Brain microvascular endothelial cell (primary cell): ENCODE results near the gene SPRR1B.

Experiments used
- DNase-seq: peaks from one replicate; pipeline ENCODE4 v3.0.0-alpha.2; 2020
- H3K27ac ChIP-seq: fragments of 250-450 bp; sonication (Bioruptor Pico); 2 replicates; pipeline ENCODE4 v1.5.1; 2020; ENCODE audit warnings: mild to moderate bottlenecking, moderate library complexity
- H3K27me3 ChIP-seq: fragments of 250-450 bp; sonication (Bioruptor Pico); replicated peaks from 2 replicates; pipeline ENCODE4 v1.5.1; 2020; ENCODE audit warnings: mild to moderate bottlenecking
- H3K36me3 ChIP-seq: fragments of 250-450 bp; sonication (Bioruptor Pico); replicated peaks from 2 replicates; pipeline ENCODE4 v1.5.1; 2020; ENCODE audit warnings: mild to moderate bottlenecking
- H3K4me3 ChIP-seq: 2 replicates; pipeline ENCODE4 v1.5.1; 2011; ENCODE audit warnings: low read depth, mild to moderate bottlenecking, control low read depth, low read length, moderate library complexity
- in situ Hi-C: cut with HindIII; loops from 2 replicates; pipeline ENCODE4 v1.10.0; 2017; ENCODE audit warnings: low sequenced_read_pairs, low pct_ligation_motif_present
- TF ChIP-seq, protein P1 (sequence below): IDR thresholded peaks from 2 replicates; pipeline ENCODE4 v1.5.1; 2011; ENCODE audit warnings: low read depth, mild to moderate bottlenecking, moderate library complexity, low read length, control low read depth, inconsistent platforms; ENCODE audit errors: missing control alignments

Gene SPRR1B, protein sequence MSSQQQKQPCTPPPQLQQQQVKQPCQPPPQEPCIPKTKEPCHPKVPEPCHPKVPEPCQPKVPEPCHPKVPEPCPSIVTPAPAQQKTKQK

DNA sequence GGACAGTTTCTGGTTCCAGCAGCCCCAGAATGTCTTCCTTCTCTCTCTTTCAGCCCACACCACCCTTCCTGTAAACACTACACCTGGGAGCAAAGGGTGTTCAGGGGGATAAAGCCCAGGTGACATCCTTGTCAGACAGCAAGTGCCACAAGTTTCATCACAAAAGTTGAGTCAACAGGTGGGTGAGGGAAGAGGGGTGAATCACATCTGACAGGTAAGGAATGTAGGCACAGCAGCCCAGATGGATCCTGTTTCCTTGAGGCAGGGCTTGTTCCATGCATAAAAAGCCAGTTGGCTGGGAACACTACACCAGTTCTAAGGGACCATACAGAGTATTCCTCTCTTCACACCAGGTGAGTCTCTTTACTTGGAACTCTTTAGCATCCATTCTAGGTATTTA is at the start of gene SPRR1B:
TSS of gene SPRR1B (plus strand) at position 309 of the 400 bp plus-strand sequence. CDS start 1,143 bp downstream, outside the sequence.
- Histone ChIP-seq H3K36me3 (no peaks in the 10 kb centered on the region), H3K27me3 (no peaks in the 10 kb centered on the region), H3K27ac (no peak within 1 kb of the TSS), H3K4me3 (no peak within 1 kb of the TSS)
- no peak for DNase-seq
- TF ChIP-seq, protein P1, sequence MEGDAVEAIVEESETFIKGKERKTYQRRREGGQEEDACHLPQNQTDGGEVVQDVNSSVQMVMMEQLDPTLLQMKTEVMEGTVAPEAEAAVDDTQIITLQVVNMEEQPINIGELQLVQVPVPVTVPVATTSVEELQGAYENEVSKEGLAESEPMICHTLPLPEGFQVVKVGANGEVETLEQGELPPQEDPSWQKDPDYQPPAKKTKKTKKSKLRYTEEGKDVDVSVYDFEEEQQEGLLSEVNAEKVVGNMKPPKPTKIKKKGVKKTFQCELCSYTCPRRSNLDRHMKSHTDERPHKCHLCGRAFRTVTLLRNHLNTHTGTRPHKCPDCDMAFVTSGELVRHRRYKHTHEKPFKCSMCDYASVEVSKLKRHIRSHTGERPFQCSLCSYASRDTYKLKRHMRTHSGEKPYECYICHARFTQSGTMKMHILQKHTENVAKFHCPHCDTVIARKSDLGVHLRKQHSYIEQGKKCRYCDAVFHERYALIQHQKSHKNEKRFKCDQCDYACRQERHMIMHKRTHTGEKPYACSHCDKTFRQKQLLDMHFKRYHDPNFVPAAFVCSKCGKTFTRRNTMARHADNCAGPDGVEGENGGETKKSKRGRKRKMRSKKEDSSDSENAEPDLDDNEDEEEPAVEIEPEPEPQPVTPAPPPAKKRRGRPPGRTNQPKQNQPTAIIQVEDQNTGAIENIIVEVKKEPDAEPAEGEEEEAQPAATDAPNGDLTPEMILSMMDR = no peak
- in situ Hi-C loops = no loop called here

DNA sequence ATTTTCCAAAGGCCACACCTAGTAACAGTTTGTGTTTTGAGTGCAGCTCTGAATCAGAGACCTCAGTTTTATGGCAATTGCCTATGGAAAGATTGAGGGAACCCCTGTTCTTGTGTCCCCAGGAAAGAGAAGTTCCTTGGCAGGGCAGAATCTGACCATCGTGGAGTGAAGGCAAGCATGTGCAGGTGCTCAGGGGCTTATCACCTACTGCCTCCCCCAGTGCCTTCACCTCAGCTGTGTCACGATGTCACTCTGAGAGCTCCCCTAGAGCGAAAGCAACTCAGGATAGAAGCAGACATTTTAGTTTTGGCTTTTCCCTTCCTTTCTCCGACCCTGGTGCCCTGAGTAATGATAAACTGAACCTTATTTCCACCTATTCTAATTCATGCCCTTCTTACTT is 48.9 kb upstream of the SPRR1B start:
- no peaks in the 10 kb centered on the region for H3K36me3 ChIP-seq
- no peak for DNase-seq
- no peak overlapping the region for H3K27ac ChIP-seq
- in situ Hi-C loops = no loop called here
- TF ChIP-seq, protein P1 = no peak
- H3K4me3 ChIP-seq = no peak overlapping the region
- no peaks in the 10 kb centered on the region for H3K27me3 ChIP-seq

DNA sequence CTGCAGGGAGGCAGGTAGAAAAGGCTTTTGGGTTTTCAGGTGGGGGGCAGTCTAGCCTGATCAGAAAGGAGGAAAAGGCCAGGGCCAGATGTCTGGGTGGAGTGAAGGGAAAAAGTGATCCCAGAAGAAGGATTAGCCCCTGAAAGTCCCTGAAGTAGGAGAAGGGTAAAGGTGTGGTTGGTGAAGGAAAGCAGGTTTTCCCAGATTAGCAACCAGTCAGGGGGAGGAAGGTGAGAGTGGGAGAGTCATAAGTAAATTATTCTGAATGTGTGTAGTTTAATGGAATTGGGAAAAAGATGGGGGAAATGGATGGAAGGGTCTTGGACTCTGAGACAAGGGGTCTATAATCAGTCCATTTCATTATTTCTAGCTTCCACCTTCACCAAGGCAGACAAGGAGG is 47.8 kb upstream of the SPRR1B start:
- Histone ChIP-seq H3K27me3 (no peaks in the 10 kb centered on the region), H3K4me3 (no peak overlapping the region), H3K27ac (no peak overlapping the region), H3K36me3 (no peaks in the 10 kb centered on the region)
- TF ChIP-seq, protein P1 = no peak
- no peak for DNase-seq
- in situ Hi-C loops = no loop called here

DNA sequence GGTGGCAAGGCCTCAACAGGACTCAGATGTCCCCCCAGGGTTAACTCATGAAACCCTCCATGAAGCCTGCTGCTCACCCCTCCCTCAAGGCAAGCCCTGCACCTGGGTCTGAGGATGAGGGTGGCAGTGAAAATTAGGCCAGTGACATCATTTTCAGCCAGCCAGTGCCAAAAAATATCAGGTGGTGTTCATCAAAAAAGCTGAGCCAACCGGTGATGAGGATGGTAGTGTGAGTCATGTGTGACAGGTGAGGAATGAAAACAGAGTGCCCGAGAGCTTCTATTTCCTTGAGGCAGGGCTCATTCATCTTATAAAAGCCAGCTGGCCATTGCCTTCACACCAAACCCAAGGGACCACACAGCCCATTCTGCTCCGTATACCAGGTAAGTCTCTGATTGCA is 47.3 kb upstream of the SPRR1B start, which contains the start of gene SPRR1A:
TSS of gene SPRR1A (plus strand) at position 339 of the 400 bp plus-strand sequence. CDS start 1,150 bp downstream, outside the sequence.
- in situ Hi-C loops = no loop called here
- Histone ChIP-seq H3K27ac (no peak within 1 kb of the TSS), H3K27me3 (no peaks in the 10 kb centered on the region), H3K36me3 (no peaks in the 10 kb centered on the region), H3K4me3 (no peak within 1 kb of the TSS)
- no peak for DNase-seq
- TF ChIP-seq, protein P1 = no peak

DNA sequence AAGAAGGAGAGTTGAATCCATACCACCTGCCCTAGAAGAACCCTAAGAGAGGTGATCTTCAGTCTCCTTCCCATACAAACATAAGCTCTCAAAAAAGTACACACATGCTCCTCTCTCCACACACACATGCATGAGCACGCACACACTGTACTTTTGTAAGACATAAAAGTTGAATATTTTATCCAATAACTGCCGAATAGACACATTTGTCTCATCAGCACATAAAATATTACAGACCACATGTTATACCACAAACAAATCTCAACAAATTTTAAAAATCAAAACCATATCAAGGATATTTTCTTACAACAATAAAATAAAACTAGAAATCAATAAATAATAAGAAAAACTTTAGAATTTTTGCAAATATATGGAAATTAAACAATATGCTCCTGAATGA is 44.4 kb upstream of the SPRR1B start:
- TF ChIP-seq, protein P1 = no peak
- Histone ChIP-seq H3K27ac (no peak overlapping the region), H3K27me3 (no peaks in the 10 kb centered on the region), H3K36me3 (no peaks in the 10 kb centered on the region), H3K4me3 (no peak overlapping the region)
- DNase-seq = no peak
- in situ Hi-C loops = no loop called here

DNA sequence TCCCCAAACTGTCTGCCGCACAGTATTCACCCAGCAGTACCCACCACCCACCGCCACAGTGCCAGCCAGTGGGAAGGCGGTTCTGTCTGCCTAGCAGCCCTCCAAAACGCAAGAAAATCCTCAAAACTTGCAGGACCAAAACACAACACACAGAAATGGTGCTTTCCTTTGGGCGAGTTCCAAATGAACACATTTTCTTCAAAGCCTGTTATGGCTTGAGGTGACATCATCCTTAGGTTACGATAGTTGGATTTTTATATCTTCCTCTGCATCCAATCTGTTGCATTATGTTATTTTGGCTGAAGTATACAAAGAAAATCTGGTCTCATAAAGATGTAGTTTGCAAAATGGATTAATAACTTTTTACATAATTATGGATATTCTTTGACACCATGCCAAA is 37.8 kb upstream of the SPRR1B start:
- Histone ChIP-seq H3K27ac (no peak overlapping the region), H3K4me3 (no peak overlapping the region), H3K36me3 (no peaks in the 10 kb centered on the region), H3K27me3 (no peaks in the 10 kb centered on the region)
- TF ChIP-seq, protein P1 = no peak
- DNase-seq = no peak
- in situ Hi-C loops = no loop called here
